HepG2 (cell line): ENCODE data around the gene CHN2. TPM values are rescaled to one million over a fixed set of nuclear protein-coding genes. Genes with fewer than 3 reads are reported as not detected.

Experiments
- ATAC-seq: fragments of 200-7000 bp; cut with Tn5 transposase; 3 replicates; pipeline ENCODE4 v1.9.1; 2020; ENCODE audit warnings: mild to moderate bottlenecking, moderate library complexity
- BruUV-seq: library from RNA; stranded (reverse); fragments of 400-500 nt; replicated peaks from 2 replicates; lab custom pipeline; 2021; lab: Mats Ljungman, UMichigan
- CTCF ChIA-PET: fragments of 300-600 bp; formaldehyde crosslinking; extraction: SDS; loops from one replicate; lab custom pipeline; 2021; ENCODE audit warnings: low total read pairs, inconsistent platforms, low intra/inter-chr PET ratio; lab: Yijun Ruan, JAX
- POLR2A ChIA-PET: fragments of 350-600 bp; sonication (Branson Sonifier 250); formaldehyde crosslinking; loops from one replicate; lab custom pipeline; 2020; ENCODE audit warnings: antibody characterized with exemption, inconsistent platforms; lab: Yijun Ruan, JAX
- DNase-seq: peaks from one replicate; pipeline ENCODE4 v3.0.0-alpha.2; 2015; ENCODE audit warnings: low spot score
- FAIRE-seq: peaks from 3 replicates; lab custom pipeline; 2011; peaks lifted over from hg19 to GRCh38; lab: Jason Lieb, UNC
- H2AFZ ChIP-seq: one replicate; pipeline ENCODE4 v1.6.1; 2011; ENCODE audit warnings: low read length, inconsistent platforms
- H3K27ac ChIP-seq: fragments of 300-600 bp; 3 replicates; pipeline ENCODE4 v1.8.0; 2011; ENCODE audit warnings: mixed run types, mild to moderate bottlenecking, mixed read lengths, low read length, inconsistent platforms; ENCODE audit not compliant: insufficient read depth; ENCODE audit errors: extremely low read length
- H3K27me3 ChIP-seq, 2 experiments: fragments of 200-600 bp in 1 of 2; 2 replicates in 1 of 2; 3 replicates in 1 of 2; pipeline versions ENCODE4 v1.6.0 to v1.8.0; 2011; ENCODE audit warnings: low read length in 2 of 2, mild to moderate bottlenecking in 2 of 2, moderate library complexity in 2 of 2, inconsistent platforms in 1 of 2; ENCODE audit not compliant: insufficient read depth in 2 of 2, control insufficient read depth in 1 of 2
- H3K36me3 ChIP-seq, 2 experiments: fragments of 200-600 bp in 1 of 2; replicated peaks in 1 of 2; 2 replicates in 1 of 2; 3 replicates in 1 of 2; pipeline versions ENCODE4 v1.5.1 to v1.8.0; 2011; ENCODE audit warnings: low read length in 2 of 2, inconsistent platforms in 1 of 2; ENCODE audit not compliant: insufficient read depth in 2 of 2, control insufficient read depth in 1 of 2
- H3K4me1 ChIP-seq: 2 replicates; pipeline ENCODE4 v1.5.1; 2012; ENCODE audit warnings: low read length, inconsistent platforms; ENCODE audit not compliant: insufficient read depth
- H3K4me2 ChIP-seq: 2 replicates; pipeline ENCODE4 v1.6.0; 2011; ENCODE audit warnings: low read depth, low read length, inconsistent platforms
- H3K4me3 ChIP-seq, 3 experiments: fragments of 200-600 bp in 1 of 3; sonication (generic), shearing (Covaris generic) in 1 of 3; replicated peaks in 1 of 3; 2 replicates each; pipeline ENCODE4 v1.5.1; 2011 to 2016; ENCODE audit warnings: low read length in 3 of 3, inconsistent platforms in 2 of 3, low read depth in 2 of 3, mild to moderate bottlenecking in 2 of 3, control low read depth in 1 of 3, mixed read lengths in 1 of 3; ENCODE audit not compliant: insufficient read depth in 1 of 3
- H3K79me2 ChIP-seq: one replicate; pipeline ENCODE4 v1.6.1; 2011; ENCODE audit warnings: low read length, inconsistent platforms; ENCODE audit not compliant: insufficient read depth
- H3K9ac ChIP-seq: 2 replicates; pipeline ENCODE4 v1.6.0; 2011; ENCODE audit warnings: mild to moderate bottlenecking, low read depth, low read length, inconsistent platforms; ENCODE audit not compliant: insufficient read depth
- H3K9me3 ChIP-seq: 2 replicates; pipeline ENCODE4 v1.5.1; 2012; ENCODE audit warnings: mild to moderate bottlenecking, low read length
- H4K20me1 ChIP-seq: 2 replicates; pipeline ENCODE4 v1.6.0; 2011; ENCODE audit warnings: inconsistent platforms, mild to moderate bottlenecking, low read length, moderate library complexity; ENCODE audit not compliant: insufficient read depth
- CENPBD1 ChIP-seq: sonication (generic); formaldehyde crosslinking; IDR thresholded peaks from 2 replicates; pipeline ENCODE4 v1.8.0; 2022; ENCODE audit warnings: missing genetic modification reagents, low read depth, mild to moderate bottlenecking, borderline replicate concordance
- MAFF ChIP-seq: IDR thresholded peaks from 2 replicates; pipeline ENCODE4 v1.6.1; 2011; ENCODE audit warnings: low read depth, low read length, improper control_type of control experiment
- MYPOP ChIP-seq: sonication (generic); formaldehyde crosslinking; IDR thresholded peaks from 2 replicates; pipeline ENCODE4 v1.8.1; 2023; ENCODE audit warnings: mild to moderate bottlenecking, moderate library complexity, missing genetic modification reagents
- NFKBIZ ChIP-seq: IDR thresholded peaks from 2 replicates; pipeline ENCODE4 v1.6.1; 2018; ENCODE audit warnings: missing genetic modification reagents, missing compliant biosample characterization
- RBAK ChIP-seq: sonication (generic); formaldehyde crosslinking; IDR thresholded peaks from 2 replicates; pipeline ENCODE4 v1.5.1; 2020; ENCODE audit warnings: mild to moderate bottlenecking, missing genetic modification reagents
- SNAPC2 ChIP-seq: sonication (generic); formaldehyde crosslinking; IDR thresholded peaks from 2 replicates; pipeline ENCODE4 v1.8.1; 2022; ENCODE audit warnings: mild to moderate bottlenecking, missing genetic modification reagents
- SNRNP70 ChIP-seq: fragments of 200-400 bp; formaldehyde crosslinking; IDR thresholded peaks from 2 replicates; pipeline ENCODE4 v1.6.1; 2017; ENCODE audit warnings: mild to moderate bottlenecking, low read depth, low read length, moderate library complexity
- ZBTB44 ChIP-seq: sonication (generic); formaldehyde crosslinking; IDR thresholded peaks from 2 replicates; pipeline ENCODE4 v1.4.0; 2020; ENCODE audit warnings: missing genetic modification reagents
- ZKSCAN8 ChIP-seq: IDR thresholded peaks from 2 replicates; pipeline ENCODE4 v1.6.1; 2016; ENCODE audit warnings: borderline replicate concordance, missing genetic modification reagents, missing compliant biosample characterization
- ZNF143 ChIP-seq: sonication (generic); formaldehyde crosslinking; IDR thresholded peaks from 2 replicates; pipeline ENCODE4 v1.4.0; 2020; ENCODE audit warnings: missing genetic modification reagents
- ZNF3 ChIP-seq: IDR thresholded peaks from 2 replicates; pipeline ENCODE4 v1.7.0; 2017; ENCODE audit warnings: inconsistent platforms
- WGBS: methylation state at CpG from one replicate; pipeline ENCODE4 v1.1.6; 2017; ENCODE audit warnings: low lambda C conversion rate; 5-methylcytosine and 5-hydroxymethylcytosine counted together
- in situ Hi-C: cut with HindIII; loops from 2 replicates; pipeline ENCODE4 v1.10.0; 2017; ENCODE audit warnings: low pct_unique_long_range_greater_than_20kb; ENCODE audit not compliant: extremely low pct_ligation_motif_present
- intact Hi-C: fragments of 100-400 bp; cut with micrococcal nuclease; formaldehyde crosslinking; loops from one replicate; pipeline ENCODE4 v1.10.0; 2022; ENCODE audit not compliant: unreplicated experiment
- polyA plus RNA-seq, 8 experiments: library from polyadenylated mRNA; depleted of rRNA in 3 of 8; stranded (reverse) in 7 of 8; unstranded in 1 of 8; fragments of >200 nt; fragmentation: Illumina TruSeq in 4 of 8; extraction: Trizol in 4 of 8; gene quantifications; 2 replicates each; pipeline versions ENCODE4 v1.2.1 to v1.2.3, GENCODE V29; 2011 to 2016; ENCODE audit warnings: low read depth in 4 of 8, missing spikeins in 1 of 8, mixed read lengths in 1 of 8; ENCODE audit not compliant: insufficient read depth in 1 of 8
- total RNA-seq, 5 experiments: library from RNA; depleted of rRNA; stranded (reverse); fragments of >200 nt; fragmentation: Illumina TruSeq; extraction: Trizol; gene quantifications; 2 replicates each; pipeline ENCODE4 v1.2.3, GENCODE V29; 2016; ENCODE audit warnings: low read depth in 1 of 5

The CHN2 gene
- total and polyA plus RNA-seq, 2 of the 13 experiments (the other 11 are each of a cell fraction or from before 2014, with no cell fraction given), result 23.5 to 30.5 TPM

- Histone ChIP-seq H3K9ac (no peak overlapping the region), H3K4me1 (peaks cover 77% of the 10 kb centered on the region), H3K79me2 (peaks cover 17% of the 10 kb centered on the region), H4K20me1 (0 out of 2 replicates have a peak, but pooled peaks cover 5% of the 10 kb centered on the region), H3K27ac (peak overlapping the region; percentile 56), H3K36me3 (no peaks in the 10 kb centered on the region), H3K4me2 (no peak overlapping the region), H2AFZ (no peak overlapping the region), H3K9me3 (no peaks in the 10 kb centered on the region), H3K4me3 (no peak overlapping the region), H3K27me3 (no peaks in the 10 kb centered on the region)
- FAIRE-seq, result no peak
- in situ Hi-C loops (loop anchor here (5.0 kb wide), 1 partner anchor 143 kb away; the partner anchor contains the start of gene CHN2), intact Hi-C loops (loop anchor here (2.0 to 5.0 kb wide), 2 partner anchors 88 to 145 kb away; no protein-coding TSS in a partner anchor)
- no peak for DNase-seq
- BruUV-seq, result no TSS peak
- no peak for ATAC-seq
- POLR2A ChIA-PET, result interaction anchor here (0.9 to 2.3 kb wide), 2 partner anchors 9 to 146 kb away, joined by 3 to 14 read pairs; no protein-coding TSS in a partner anchor
- TF ChIP-seq ZBTB44 (CRISPR knock-in tag) (no peak), RBAK (peak; percentile 60; the same call in 1 of the 2 replicates), CENPBD1 (no peak), SNAPC2 (CRISPR knock-in tag) (no peak), ZNF3 (no peak), MYPOP (CRISPR knock-in tag) (no peak), ZKSCAN8 (CRISPR knock-in tag) (peak; percentile 96), SNRNP70 (no peak), MAFF (no peak), NFKBIZ (CRISPR knock-in tag) (no peak), ZNF143 (CRISPR knock-in tag) (no peak)
- WGBS, result 91% methylated on average over 5 of the region's 6 CpGs
- CTCF ChIA-PET, result no interaction called here
Observed at GRCh38 chr7:29335188-29336083, 140.9 kb downstream of the CHN2 start.
